GM20431 (cell line): ENCODE measurements around the gene CCDC8.
"Not testable (repeated sequence)": the region's sequence is repeated elsewhere in the genome, so short reads cannot be mapped to it uniquely, and the experiment has no call there.

ENCODE experiments used
- in situ Hi-C: fragments of 300-500 bp; cut with MseI, MboI; formaldehyde crosslinking; loops from one replicate; pipeline ENCODE4 v1.15.0; 2020; ENCODE audit warnings: low sequenced_read_pairs; ENCODE audit not compliant: unreplicated experiment

Gene CCDC8

GRCh38 chr19:46385636-46386035 is 27.7 kb downstream of the CCDC8 start:
- in situ Hi-C loops: no loop called here

DNA sequence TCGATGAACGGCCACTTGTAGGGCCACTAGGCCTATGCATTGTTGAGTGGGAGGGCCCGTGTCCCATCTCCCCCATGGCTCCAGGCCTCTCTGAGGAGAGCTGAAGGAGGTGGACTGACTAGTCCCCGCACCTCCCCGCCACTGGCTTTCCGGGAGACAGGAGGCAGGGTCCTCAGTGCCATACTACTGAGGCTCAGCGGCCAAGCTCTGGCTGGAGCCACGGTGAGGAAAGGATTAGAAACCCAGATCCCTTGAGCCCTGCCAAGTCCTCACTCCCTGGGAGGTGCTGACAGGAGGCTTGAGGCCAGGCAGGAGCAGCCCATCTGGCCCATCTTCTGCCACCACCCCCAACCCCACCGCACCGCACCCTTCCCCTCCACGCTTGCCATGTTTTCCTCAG is 29.0 kb downstream of the CCDC8 start:
- in situ Hi-C loops: no loop called here

DNA sequence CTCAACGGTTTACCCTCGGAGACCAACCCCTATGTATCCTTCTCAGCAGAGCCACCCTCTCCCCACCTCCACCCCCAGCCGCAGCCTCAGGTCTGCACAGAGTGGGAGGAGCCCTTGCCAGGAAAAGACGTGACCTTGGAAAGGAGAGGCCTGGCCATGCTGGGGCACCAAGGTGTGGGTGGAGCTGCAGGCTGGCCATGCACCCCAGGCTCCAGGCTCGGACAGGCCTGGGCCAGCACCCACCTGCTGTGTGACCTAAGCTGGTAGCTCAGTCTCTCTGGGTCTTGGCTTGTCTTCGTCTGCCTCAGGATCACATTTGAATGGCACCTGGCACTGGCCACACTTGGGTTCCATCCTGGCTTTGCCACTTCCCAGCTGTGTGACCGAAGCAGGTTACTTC is 29.5 kb downstream of the CCDC8 start:
- in situ Hi-C loops: no loop called here

- in situ Hi-C loops: no loop called here
Measured at GRCh38 chr19:46383171-46383815, 30.1 kb downstream of the CCDC8 start.

GRCh38 chr19:46381756-46382345 is 31.5 kb downstream of the CCDC8 start:
- in situ Hi-C loops: no loop called here

DNA sequence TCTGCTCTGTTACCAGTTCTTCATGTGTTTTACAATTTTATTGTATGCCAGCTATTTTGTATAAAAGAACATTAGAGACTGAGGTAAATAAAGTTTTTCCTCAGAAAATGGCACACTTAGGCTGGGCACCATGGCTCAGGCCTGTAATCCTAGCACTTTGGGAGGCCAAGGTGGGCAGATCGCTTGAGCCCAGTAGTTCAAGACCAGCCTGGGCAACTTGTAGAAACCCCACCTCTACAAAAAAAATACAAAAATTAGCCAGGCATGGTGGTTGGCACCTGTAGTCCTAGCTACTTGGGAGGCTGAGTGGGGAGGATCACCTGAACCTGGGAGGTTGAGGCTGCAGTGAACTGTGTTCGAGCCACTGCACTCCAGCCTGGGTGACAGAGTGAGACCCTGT is 32.0 kb downstream of the CCDC8 start:
- in situ Hi-C loops: no loop called here

DNA sequence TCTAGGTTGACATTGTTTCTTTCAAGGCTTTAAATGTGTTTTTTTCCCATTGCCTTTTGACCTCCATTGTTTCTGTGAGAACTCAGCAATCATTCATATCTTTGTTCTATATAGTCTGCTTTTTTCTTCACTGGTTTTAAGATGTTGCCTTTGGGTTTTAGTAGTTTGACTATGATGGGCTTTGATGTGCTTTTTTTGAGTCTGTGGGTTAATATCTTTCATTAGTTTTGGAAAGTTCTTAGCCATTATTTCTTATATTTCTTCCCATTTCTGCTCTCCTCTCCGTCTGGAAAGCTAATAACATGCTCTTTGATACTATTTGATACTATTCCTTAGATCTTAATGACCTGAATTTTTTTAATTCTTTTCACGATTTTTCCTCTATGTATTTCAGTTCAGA is 32.7 kb downstream of the CCDC8 start:
- in situ Hi-C loops: no loop called here

GRCh38 chr19:46378268-46378667 is 35.1 kb downstream of the CCDC8 start:
- in situ Hi-C loops: no loop called here

- in situ Hi-C loops: no loop called here
Measured at GRCh38 chr19:46376241-46377153, 36.9 kb downstream of the CCDC8 start.

DNA sequence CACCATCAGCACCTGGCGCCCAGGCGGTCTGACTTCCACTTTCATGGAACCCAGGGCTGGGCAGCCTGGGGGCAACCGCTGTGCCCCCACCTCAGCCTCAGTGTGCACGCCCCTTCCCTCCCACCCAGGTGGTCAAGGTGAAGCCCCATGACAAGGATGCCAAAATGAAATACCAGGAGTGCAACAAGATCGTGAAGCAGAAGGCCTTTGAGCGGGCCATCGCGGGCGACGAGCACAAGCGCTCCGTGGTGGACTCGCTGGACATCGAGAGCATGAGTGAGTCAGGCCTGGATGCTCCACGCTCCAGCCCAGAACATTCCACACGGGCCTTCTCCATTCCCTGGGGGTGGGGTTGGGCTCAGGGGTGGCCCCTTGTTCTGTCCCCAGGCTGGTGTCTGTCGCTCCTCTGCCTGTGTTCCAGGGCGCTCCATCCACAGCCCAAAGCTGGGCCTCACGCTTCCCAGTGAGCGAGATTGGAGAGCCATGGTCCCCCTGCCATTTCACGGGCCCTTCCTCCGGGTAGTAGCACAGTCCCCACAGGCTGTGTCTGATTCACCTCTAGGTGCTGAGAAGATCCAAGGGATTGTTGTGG is 37.8 kb downstream of the CCDC8 start:
- in situ Hi-C loops: not testable (repeated sequence)

DNA sequence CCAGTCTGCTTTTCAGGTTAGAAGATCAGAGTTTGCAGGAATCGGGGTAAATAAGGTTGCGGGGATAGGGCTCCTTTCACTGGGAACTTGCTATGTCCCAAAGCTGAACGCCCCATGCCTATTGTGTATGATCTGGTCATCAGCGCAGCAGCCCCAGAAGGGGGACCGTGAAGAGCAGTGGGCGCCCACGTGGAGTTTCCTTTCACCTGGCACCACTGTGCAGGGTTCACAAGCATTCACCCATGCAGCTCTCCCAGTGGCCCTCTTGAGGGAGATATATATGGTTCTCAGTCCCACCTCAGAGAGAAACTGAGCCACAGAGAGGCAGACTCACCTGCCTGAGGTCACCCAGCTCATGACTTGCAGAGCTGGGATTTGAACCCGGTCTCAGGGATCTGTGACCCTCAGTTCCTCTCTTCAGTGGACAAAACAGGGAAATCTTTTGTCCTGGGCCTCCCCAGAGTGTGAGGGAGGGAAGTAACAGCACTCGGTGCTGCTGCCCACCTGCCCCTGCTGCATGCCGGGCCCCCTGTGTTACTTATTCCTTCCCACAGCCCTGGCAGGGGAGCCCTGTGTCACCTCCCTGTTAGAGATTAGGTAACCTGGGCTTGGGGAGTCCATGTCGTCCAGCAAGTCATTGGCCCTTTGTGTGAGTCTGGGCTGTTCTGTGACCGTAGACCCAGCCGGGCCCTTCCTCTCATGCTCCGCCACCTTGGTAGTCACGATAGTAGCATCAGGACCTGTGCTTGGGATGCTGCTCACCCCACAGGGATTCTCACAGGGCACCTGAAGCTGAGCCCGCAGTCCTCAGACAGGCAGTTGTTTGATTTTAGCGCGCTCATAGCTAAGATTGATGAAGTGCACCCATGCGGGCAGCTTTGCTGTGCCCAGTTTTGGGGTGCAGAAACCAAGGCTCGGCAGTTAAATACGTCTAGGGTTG is 38.6 kb downstream of the CCDC8 start:
- in situ Hi-C loops: no loop called here

GRCh38 chr19:46373491-46374359 is 39.6 kb downstream of the CCDC8 start:
- in situ Hi-C loops: no loop called here

DNA sequence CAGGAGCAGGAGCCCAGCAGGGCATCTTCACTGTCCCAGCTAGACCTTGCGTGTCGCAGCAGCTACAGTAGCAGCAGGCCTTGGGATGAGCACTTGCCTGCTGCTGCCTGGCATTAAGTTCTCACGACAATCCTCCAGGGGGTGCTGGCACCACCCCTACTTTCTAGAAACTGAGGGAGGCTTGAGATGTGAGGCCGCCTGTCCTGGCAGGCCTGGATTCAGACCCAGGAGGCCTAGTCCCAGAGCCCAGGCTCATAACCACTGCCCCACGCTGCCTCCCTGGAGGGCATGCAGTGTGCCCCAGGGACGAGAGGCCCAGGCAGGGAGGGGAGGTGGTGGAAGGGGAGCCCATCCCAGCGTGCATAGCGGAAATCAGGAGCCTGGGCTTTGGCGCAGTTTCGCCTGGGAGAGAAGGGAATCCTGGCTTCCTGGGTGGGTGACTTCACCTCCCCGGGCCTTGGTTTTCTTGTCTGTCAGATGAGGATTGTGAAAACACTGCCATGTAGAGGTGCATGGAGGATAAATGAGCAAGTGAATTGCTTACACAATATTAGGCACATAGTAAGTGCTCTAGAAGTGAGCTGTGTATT is 40.4 kb downstream of the CCDC8 start:
- in situ Hi-C loops: no loop called here

- in situ Hi-C loops: no loop called here
Measured at GRCh38 chr19:46371371-46371901, 41.9 kb downstream of the CCDC8 start.

DNA sequence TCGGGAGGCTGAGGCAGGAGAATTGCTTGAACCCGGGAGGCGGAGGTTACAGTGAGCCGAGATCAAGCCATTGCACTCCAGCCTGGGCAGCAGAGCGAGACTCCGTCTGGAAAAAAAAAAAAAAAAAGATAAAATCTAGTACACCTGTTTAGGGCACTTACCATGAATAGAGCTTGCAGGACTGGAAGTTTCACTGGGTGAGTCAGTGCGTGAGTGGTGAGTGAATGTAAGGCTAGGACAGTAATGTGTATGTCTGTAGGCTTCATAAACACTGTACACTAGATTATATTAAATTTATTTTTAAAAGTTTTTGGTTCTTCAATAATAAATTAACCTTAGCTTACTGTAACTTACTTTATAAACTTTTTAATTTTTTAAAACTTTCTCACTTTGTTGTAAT is 43.5 kb downstream of the CCDC8 start:
- in situ Hi-C loops: no loop called here

DNA sequence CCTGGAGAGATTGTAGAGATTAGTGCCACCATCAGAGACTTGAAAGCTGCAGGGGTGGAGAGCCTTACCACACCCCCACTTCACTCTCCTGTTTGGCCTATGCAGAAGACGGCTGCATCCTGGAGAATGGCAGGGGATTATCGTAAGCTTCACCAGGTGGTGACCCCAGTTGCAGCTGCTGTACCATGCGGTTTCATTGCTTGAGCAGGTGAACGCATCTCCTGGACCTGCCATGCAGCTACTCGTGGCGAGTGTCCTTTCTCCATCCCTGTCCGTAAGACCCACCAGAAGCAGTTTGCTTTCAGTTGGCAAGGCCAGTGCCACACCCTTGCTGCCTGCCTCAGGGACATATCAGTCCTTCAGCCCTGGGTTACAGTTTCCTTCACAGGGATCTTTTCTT is 45.2 kb downstream of the CCDC8 start:
- in situ Hi-C loops: no loop called here

DNA sequence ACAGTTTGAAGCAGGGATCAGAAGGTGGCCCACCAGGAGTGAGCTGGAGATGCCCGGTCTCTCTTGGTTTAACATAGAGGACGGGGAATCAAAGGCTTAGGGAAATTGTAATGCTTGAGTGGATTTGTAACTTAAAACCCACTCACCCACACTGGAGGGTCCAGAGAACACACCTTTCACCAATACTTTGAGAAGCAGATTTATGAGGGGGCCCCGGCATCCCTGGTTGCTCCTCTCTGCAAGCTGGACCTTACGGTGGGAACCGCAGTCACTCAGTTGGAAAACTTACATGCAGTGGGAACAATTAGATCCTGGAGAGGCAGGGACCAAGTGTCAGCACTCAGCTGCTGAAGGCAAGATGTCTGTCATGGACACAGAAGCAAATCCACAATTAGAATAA is 45.9 kb downstream of the CCDC8 start:
- in situ Hi-C loops: no loop called here

DNA sequence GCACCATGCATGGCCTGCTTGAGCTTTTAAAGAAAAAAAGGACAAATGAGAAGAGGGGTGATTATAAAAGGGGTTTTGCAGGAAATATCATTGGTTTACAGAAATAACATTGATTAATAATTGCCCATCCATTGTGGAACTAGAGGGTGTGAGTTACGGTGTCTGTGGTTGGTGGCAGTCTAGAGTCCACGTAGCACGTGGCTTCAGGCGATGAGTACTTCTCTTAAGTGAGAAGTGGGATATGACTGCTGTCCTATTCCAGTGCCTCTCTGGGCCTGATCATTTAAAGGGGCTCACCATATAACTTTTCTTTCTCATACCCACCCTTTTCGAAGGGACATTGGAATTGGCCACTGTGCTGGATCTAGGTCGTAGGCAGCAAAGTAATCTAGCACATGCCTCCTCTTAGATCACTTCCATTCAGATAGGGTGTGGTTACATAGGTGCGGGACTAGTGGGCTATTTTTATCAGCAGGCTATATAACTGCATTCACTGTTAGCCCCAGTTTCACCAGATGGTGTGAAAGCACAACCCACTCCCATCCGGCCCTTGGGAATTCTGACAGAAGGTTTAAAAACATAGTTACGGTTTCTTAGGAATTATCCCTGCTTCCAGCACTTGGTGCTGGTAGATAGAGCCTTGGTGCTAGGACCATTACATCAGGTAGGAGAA is 46.6 kb downstream of the CCDC8 start:
- in situ Hi-C loops: no loop called here
